Parietal lobe (tissue), 1 donor: ENCODE measurements around the gene ERH. TPM values are rescaled to one million over a fixed set of nuclear protein-coding genes. Genes with fewer than 3 reads are reported as not detected.

ENCODE experiments used
- total RNA-seq: library from RNA; depleted of rRNA; stranded (reverse); fragments of >200 nt; gene quantifications from one replicate; pipeline ENCODE4 v1.2.3, GENCODE V29; 2014

The ERH gene
- total RNA-seq: 90.5 TPM

DNA sequence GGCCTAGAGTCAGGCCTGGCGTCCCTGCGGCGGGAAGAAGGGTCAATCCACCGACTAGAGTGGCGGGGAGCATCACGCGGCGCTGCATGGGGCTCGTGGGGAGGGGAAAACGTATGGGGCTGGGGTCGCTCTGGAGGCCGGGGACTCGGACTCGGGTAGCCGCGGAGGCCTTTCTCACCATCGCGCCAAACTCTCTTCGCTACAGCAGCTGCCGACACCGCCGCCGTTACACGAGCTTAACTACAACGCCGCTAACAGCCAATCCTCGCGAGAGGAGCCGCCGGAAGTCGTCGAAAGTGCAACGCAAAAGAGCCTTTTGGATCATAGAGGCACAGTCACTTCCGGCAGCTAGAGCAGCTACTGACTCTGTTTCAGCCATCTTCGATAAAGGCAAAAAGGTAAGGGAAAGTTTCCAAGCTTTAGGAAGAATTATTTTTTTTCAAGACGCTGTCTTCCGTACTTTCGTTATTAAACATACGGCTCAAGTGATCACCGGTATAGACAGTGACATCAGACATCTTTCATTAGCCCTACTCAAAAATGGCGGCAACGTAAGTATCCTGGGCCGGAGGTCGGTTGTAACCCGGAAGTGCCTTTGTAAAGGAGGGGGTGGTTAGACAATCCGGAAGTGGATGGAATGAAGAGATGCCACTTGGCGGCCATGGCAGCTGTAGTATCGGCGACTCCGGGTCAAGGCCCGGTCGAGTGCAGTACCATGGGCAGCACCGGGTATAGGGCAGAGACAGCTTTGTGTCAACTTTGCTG lies at the start of gene ERH, which contains the start of gene SLC39A9:
ERH (minus strand) TSS at position 247 of the 765 bp plus-strand sequence; CDS start at position 181, 66 bp downstream.
SLC39A9 (plus strand) TSS at position 640 of the 765 bp plus-strand sequence. CDS start 678 bp downstream, outside the sequence.

Other genes with a start within 250 kb of the ERH start
- gene DCAF5, start 245.2 kb downstream of the ERH start, total RNA-seq: 49.5 TPM
- 56.7 TPM for gene EXD2, start 206.8 kb downstream of the ERH start, total RNA-seq
- 10.3 TPM for gene GALNT16, start 138.1 kb downstream of the ERH start, total RNA-seq
- gene SLC39A9, start 393 bp upstream of the ERH start, total RNA-seq: 106 TPM
- gene PLEKHD1, start 86.4 kb upstream of the ERH start, total RNA-seq: 0.31 TPM
- gene CCDC177, start 176.6 kb upstream of the ERH start, total RNA-seq: 8.8 TPM
- 10.0 TPM for gene SUSD6, start 213.3 kb upstream of the ERH start, total RNA-seq